SK-N-MC (cell line): ENCODE results near the gene CHD9.

ENCODE experiments used
- EZH2 ChIP-seq: fragments of 200-600 bp; sonication (generic); IDR thresholded peaks from one replicate; pipeline ENCODE4 v1.6.1; 2017; ENCODE audit warnings: antibody characterized with exemption
- FOXP2 ChIP-seq: optimal IDR thresholded peaks from 2 replicates; pipeline ENCODE3; 2011; ENCODE audit warnings: mild to moderate bottlenecking, moderate library complexity; ENCODE audit not compliant: insufficient read depth; ENCODE audit errors: extremely low read length, control extremely low read depth
- POLR2AphosphoS5 ChIP-seq: IDR thresholded peaks from 2 replicates; pipeline ENCODE4 v1.6.1; 2012; ENCODE audit warnings: mild to moderate bottlenecking, low read depth, low read length, borderline replicate concordance

- no peak for TF ChIP-seq POLR2AphosphoS5
- TF ChIP-seq EZH2, result no peak
- no peak for TF ChIP-seq FOXP2
Observed at GRCh38 chr16:53183442-53183841, 128.7 kb downstream of the CHD9 start.
